Activated CD4-positive, alpha-beta T cell treated with anti-CD3 and anti-CD28 coated beads, Interleukin-2, amount 10 ng/mL, durations not matched to agents 24 days and 14 days (primary cell): Measurements from ENCODE around the gene INSL4. TPM values are rescaled to one million over a fixed set of nuclear protein-coding genes. Genes with fewer than 3 reads are reported as not detected.

Source experiments
- DNase-seq: peaks from one replicate; pipeline ENCODE4 v3.0.0; 2022
- H3K27ac Mint-ChIP-seq: one replicate; pipeline ENCODE4 v1.8.0; 2022; ENCODE audit warnings: mild to moderate bottlenecking, mixed read lengths
- H3K27me3 Mint-ChIP-seq: one replicate; pipeline ENCODE4 v1.8.0; 2022; ENCODE audit warnings: mixed read lengths
- H3K36me3 Mint-ChIP-seq: one replicate; pipeline ENCODE4 v1.8.0; 2022; ENCODE audit warnings: low read depth, mild to moderate bottlenecking, mixed read lengths
- H3K4me1 Mint-ChIP-seq: one replicate; pipeline ENCODE4 v1.8.0; 2021; ENCODE audit warnings: mixed read lengths
- H3K4me3 Mint-ChIP-seq: one replicate; pipeline ENCODE4 v1.8.0; 2022; ENCODE audit warnings: mild to moderate bottlenecking, moderate library complexity, mixed read lengths
- H3K9me3 Mint-ChIP-seq: one replicate; pipeline ENCODE4 v1.8.0; 2021; ENCODE audit warnings: mixed read lengths
- intact Hi-C: fragments of 100-400 bp; cut with micrococcal nuclease; formaldehyde crosslinking; loops from one replicate; pipeline ENCODE4 v1.15.1; 2023
- total RNA-seq: library from RNA; stranded (reverse); gene quantifications from 2 replicates; pipeline ENCODE4 v1.2.3, GENCODE V29; 2022

Gene INSL4
- total RNA-seq, result not detected in 2 replicates

DNA sequence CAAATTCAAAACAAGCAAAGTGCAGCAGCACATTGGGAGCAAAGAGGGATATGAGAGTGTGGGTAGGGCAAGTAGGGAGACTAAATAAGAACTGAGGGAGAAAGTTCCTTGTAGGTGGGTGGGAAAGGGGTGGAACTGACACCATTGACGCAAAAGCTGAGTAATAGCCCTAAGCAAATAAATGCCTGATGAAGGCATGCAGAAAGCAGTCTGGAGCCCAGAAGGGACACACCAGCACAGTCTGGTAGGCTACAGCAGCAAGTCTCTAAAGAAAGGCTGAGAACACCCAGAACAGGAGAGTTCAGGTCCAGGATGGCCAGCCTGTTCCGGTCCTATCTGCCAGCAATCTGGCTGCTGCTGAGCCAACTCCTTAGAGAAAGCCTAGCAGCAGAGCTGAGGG lies at the start of gene INSL4:
INSL4 (plus strand) TSS at position 208 of the 400 bp plus-strand sequence; CDS start at position 313, 105 bp downstream.
- DNase-seq, result no peak
- H3K27ac Mint-ChIP-seq, result no peak within 1 kb of the TSS
- peaks cover 29% of the 10 kb centered on the region for H3K27me3 Mint-ChIP-seq
- no peak within 1 kb of the TSS for H3K4me3 Mint-ChIP-seq
- no peaks in the 10 kb centered on the region for H3K4me1 Mint-ChIP-seq
- H3K9me3 Mint-ChIP-seq, result no peaks in the 10 kb centered on the region
- intact Hi-C loops, result no loop called here
- no peaks in the 10 kb centered on the region for H3K36me3 Mint-ChIP-seq

DNA sequence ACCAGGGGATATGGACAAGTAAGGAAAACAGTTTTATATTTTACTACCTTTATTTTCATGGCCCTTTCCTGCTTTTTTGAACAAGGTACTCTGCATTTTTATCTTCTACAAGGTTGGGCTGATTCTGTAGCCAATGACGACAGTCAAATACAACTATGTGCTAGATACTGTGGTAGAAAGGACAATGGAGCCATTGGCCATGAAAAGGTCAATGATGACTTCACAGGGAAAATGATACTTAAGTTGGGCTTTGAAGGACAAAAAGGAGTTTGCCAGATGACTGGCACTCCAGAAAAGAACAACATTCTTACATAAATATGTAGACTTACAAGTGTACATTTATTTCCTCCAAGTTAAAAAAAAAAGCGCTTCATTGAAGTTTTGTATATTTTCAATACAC lies 46.4 kb upstream of the INSL4 start:
- no peaks in the 10 kb centered on the region for H3K36me3 Mint-ChIP-seq
- H3K27me3 Mint-ChIP-seq, result peaks cover 1% of the 10 kb centered on the region
- peaks cover 17% of the 10 kb centered on the region for H3K4me1 Mint-ChIP-seq
- intact Hi-C loops, result loop anchor here (5.0 kb wide), 1 partner anchor 422 kb away; no protein-coding TSS in a partner anchor
- H3K27ac Mint-ChIP-seq, result no peak overlapping the region
- no peak overlapping the region for H3K4me3 Mint-ChIP-seq
- DNase-seq, result no peak
- peaks cover 3% of the 10 kb centered on the region for H3K9me3 Mint-ChIP-seq

DNA sequence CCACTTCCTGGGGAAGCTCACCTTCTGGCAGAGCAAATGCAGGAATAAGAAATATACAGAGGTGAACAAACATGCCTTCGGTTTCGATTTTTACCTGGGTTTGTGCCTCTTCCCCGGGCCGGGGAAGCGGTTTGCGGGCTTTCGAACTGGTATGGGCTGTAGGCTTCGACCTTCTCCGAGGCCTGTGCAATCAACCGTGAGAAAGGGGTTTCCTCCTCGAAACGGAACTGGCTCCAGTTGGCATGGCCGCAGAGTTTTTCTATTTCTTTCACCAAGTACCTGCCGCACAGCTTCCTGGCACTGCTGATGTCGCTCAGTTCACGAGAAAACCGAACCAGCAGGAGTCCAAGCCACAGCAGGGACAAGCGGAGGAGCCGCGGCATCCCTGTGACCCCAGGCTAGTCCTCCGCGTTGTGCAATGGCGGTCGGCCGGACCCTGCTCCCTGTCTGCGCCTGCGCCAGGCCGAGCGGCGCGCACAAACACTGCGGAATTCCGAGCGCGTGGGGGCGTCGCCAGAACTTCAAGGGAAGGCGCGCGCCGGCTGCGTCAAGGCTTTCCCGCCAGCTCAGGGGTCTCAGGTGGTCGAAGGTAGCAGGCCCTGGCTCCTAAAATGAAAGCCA lies 45.9 kb upstream of the INSL4 start, which contains the start of gene INSL6:
INSL6 (minus strand) TSS at position 420 of the 621 bp plus-strand sequence; CDS start at position 383, 37 bp downstream.
- no peaks in the 10 kb centered on the region for H3K36me3 Mint-ChIP-seq
- DNase-seq, result no peak
- peaks cover 17% of the 10 kb centered on the region for H3K4me1 Mint-ChIP-seq
- no peak within 1 kb of the TSS for H3K4me3 Mint-ChIP-seq
- H3K27ac Mint-ChIP-seq, result no peak within 1 kb of the TSS
- peaks cover 1% of the 10 kb centered on the region for H3K27me3 Mint-ChIP-seq
- peaks cover 3% of the 10 kb centered on the region for H3K9me3 Mint-ChIP-seq
- intact Hi-C loops, result loop anchor here (5.0 kb wide), 1 partner anchor 423 kb away; no protein-coding TSS in a partner anchor

DNA sequence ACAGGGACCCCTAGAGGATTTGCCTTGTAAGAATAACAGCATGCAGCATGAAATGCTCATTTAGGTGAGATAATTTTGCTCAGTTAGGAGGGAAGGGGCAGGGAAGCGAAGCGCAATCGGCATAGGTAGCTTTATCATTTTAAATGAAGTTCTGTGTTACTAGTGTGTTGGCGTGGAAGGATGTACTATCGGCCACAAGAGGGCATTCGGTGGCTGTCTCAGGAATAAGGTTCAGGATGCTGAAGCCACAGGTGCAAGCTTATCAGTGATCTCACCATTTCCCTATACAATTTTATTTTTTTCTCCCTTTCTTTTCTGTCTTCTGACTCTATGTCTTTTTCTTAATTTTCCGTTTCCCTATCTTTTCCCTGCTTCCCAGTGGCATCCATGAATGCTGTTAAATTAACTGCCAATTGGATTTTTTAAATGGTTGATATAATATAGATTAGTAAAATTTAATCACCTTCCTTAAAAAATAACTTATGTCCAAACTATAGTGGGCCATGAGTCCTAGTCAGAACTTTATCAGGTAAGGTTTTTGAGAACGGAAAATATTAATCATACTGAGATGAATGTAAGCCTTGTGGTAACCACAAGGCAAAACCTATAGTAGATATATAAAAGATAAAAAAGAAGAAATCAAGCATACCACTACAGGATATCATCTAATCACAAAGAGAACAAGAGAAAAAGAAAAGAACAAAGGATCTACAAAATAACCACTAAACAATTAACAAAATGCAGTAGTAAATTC lies 44.6 kb upstream of the INSL4 start:
- H3K9me3 Mint-ChIP-seq, result no peaks in the 10 kb centered on the region
- DNase-seq, result peak; percentile 87
- intact Hi-C loops, result loop anchor here (1.0 to 5.0 kb wide), 4 partner anchors 239 to 424 kb away; no protein-coding TSS in a partner anchor
- H3K4me3 Mint-ChIP-seq, result no peak overlapping the region
- peaks cover 17% of the 10 kb centered on the region for H3K4me1 Mint-ChIP-seq
- no peak overlapping the region for H3K27ac Mint-ChIP-seq
- H3K36me3 Mint-ChIP-seq, result no peaks in the 10 kb centered on the region
- H3K27me3 Mint-ChIP-seq, result peaks cover 1% of the 10 kb centered on the region

DNA sequence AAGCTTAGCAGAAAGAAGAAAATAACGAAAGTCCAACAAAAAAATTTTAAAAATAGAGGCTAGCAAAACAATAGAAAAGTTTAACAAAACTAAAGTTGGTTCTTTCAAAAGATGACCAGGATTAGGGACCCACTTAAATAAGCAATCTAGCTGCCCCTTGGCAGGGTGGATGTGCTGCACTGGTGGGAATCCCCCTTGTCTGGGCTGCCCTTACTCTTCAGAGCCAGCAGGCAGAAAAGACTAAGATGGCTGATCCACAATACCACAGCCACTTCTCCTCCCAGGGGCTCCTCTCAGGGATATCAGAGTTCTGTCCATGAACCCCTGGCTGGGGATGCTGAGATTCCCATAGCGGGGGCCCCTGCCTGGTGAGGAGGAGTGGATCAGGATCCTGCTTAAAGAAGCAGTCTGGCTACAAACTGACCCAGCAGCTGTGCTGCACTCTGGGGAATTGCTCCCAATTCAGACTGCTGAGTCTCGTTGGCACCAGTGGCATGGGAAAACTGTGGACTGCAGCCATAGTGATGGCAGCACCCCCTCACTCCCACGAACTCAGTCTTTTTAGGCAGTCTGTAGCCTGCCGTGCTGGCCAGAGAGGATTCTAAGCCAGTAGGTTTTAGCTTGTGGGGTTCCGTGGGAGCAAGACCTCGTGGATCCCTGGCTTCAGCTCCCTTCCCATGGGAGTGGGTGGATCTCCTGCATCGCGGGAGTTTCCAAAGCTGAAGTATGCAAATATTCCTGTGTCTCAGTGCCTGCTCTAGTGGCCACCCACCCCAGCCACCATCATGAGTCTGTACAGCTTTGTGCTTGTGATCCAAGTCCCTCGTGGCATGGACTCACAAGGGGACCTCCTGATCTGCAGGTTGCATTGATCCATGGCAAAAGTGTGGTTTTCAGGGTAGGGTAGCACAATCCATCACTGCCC lies 42.9 kb upstream of the INSL4 start:
- Mint-ChIP-seq H3K9me3 (no peaks in the 10 kb centered on the region), H3K27me3 (peaks cover 5% of the 10 kb centered on the region), H3K27ac (no peak overlapping the region), H3K36me3 (no peaks in the 10 kb centered on the region), H3K4me3 (no peak overlapping the region), H3K4me1 (peaks cover 14% of the 10 kb centered on the region)
- no peak for DNase-seq
- intact Hi-C loops, result loop anchor here (5.0 kb wide), 1 partner anchor 426 kb away; no protein-coding TSS in a partner anchor

DNA sequence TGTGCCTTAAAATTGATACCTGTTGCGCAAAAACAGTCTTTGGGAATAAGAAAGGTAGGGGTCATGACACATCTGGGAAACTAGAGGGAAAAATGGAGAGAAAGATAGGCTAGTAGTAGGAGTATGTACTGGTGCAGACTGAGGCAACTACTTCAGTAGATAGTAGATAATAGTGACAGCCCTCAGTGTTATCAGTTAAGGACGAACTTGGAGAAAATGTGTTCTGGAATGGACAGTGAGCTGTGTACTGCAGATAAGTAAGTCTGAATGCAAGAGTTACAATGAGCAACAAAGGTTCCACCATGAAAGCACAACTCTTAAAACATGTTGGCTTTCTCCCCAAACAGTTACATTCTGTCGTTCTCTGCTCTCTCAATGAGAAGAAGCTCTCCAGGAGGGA lies 39.2 kb upstream of the INSL4 start:
- Mint-ChIP-seq H3K27me3 (peaks cover 25% of the 10 kb centered on the region), H3K4me3 (no peak overlapping the region), H3K36me3 (no peaks in the 10 kb centered on the region), H3K4me1 (peaks cover 2% of the 10 kb centered on the region), H3K9me3 (no peaks in the 10 kb centered on the region), H3K27ac (no peak overlapping the region)
- DNase-seq, result peak; percentile 24
- intact Hi-C loops, result no loop called here

DNA sequence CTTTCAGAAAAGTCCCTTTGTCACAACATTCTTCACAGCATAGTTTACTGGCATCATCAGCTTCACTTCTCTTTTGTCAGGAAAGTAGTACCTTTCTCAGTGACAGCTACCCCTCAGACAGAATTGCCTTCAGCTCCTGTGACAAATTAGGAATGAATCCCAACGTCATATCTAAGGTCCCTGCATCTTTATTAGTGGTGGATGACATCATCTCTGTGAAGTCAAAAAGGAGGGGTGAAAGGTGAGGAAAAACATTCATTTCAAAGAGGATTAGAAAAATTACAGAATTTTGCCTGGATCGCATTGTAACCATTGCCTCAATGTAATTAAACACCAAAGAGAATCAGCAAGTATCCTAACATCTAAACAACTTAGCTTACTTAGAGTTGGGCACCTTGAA lies 37.9 kb upstream of the INSL4 start:
- peak; percentile 34 for DNase-seq
- Mint-ChIP-seq H3K36me3 (no peaks in the 10 kb centered on the region), H3K27ac (no peak overlapping the region), H3K27me3 (peaks cover 31% of the 10 kb centered on the region), H3K4me1 (no peaks in the 10 kb centered on the region), H3K9me3 (no peaks in the 10 kb centered on the region), H3K4me3 (no peak overlapping the region)
- intact Hi-C loops, result no loop called here

DNA sequence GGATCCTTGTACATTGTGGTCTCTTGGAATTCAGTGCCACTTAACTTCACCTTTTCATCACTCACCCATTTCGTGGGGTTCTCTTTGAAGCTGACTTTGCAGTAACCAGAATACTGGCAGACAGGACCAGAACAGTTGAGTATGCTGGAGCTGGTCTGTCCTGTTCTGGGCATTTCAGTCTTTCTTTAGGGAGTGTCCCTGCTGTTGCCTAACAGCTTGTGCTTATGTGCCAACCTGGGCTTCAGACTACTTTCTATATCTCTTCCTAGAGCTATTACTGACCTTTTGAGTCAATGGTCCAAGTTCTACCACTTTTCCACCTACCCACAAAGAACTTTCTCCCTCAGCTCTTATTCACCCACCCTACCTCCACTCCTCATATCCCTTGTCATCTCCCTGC lies 35.8 kb upstream of the INSL4 start:
- intact Hi-C loops, result no loop called here
- Mint-ChIP-seq H3K4me3 (no peak overlapping the region), H3K4me1 (no peaks in the 10 kb centered on the region), H3K9me3 (no peaks in the 10 kb centered on the region), H3K36me3 (no peaks in the 10 kb centered on the region), H3K27ac (no peak overlapping the region), H3K27me3 (peaks cover 29% of the 10 kb centered on the region)
- DNase-seq, result no peak

DNA sequence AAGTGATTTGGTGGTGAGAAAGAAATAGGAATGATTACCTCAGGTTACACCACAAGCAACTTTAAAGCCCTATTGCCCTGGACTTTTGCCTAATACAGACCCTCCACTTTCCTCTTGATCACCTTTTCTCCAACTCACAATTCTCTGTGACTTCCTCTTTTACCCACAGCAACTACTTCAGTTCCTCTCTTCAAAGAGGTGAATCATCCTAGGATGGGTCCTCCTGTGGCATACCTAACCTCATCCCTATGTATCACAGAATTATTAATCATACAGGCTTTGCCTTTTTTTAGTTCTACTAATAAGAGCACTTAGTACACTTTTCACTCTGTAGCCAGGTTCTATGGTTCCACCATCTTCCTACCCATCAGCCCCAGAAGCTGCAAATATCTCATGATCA lies 26.1 kb upstream of the INSL4 start:
- H3K4me3 Mint-ChIP-seq, result no peak overlapping the region
- no peak for DNase-seq
- peaks cover 14% of the 10 kb centered on the region for H3K9me3 Mint-ChIP-seq
- no peaks in the 10 kb centered on the region for H3K36me3 Mint-ChIP-seq
- intact Hi-C loops, result no loop called here
- H3K27ac Mint-ChIP-seq, result no peak overlapping the region
- peaks cover 4% of the 10 kb centered on the region for H3K27me3 Mint-ChIP-seq
- H3K4me1 Mint-ChIP-seq, result peaks cover 5% of the 10 kb centered on the region

DNA sequence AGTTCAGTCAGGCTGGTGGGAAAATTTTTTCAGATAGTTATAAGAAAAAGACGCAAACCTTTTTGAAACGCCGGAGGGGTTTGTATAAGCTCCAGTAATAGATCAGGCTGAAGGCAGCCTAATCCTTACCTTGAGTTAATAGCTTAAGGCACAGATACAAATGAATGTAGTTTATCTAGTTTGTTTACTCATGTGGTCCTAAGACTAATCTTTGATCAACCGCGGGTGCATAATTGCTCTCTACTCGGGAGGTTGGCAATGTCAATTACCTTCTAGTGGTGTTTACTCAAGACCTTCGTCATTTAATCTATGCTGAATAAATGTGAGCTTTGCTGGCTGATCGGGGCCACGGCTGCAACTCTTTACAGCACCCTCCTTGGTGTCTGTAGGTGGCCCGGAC lies 665 bp upstream of the INSL4 start:
- Mint-ChIP-seq H3K36me3 (no peaks in the 10 kb centered on the region), H3K4me3 (no peak overlapping the region), H3K9me3 (peaks cover 5% of the 10 kb centered on the region), H3K4me1 (no peaks in the 10 kb centered on the region), H3K27me3 (peaks cover 33% of the 10 kb centered on the region), H3K27ac (no peak overlapping the region)
- intact Hi-C loops, result no loop called here
- no peak for DNase-seq

DNA sequence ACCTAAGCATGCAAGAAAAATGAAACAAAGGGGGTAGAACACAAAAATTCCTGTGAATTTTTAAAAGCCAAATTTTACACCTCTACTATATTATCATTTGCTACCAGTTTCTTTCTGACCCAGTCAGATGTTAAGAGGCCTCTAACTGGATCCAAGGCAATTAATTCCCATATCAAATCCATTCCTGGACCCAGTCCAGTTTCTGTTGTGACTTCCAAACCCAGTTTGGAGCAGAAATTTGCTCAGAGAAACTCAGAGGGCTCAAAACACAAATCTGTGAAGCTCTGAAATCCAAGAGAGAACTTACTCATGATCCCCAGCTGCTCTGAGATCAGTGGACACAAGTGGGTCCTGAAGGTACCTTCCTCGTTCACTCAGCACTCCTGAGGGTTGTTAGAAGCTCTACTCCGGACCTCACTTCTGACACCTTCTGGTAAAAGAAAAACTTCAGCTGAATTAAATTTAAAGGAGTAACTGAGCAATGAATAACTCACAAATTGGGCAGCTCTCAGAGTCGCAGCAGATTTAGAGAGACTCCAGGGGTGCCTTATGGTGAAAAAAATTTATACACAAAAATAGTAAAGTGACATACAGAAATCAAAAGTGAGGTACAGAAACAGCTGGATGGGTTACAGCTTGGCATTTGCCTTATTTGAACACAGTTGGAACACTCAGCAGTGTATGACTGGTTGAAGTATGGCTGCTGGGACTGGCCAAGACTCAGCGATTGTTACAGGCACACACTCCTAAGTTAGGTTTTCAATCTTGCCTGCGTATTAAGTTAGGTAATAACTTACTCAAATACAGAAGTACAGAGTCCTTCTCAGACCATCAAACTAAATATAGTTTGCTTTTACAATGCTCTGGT lies 32.4 kb downstream of the INSL4 start:
- no peak overlapping the region for H3K4me3 Mint-ChIP-seq
- peaks cover 1% of the 10 kb centered on the region for H3K27me3 Mint-ChIP-seq
- no peak overlapping the region for H3K27ac Mint-ChIP-seq
- no peaks in the 10 kb centered on the region for H3K36me3 Mint-ChIP-seq
- H3K9me3 Mint-ChIP-seq, result no peaks in the 10 kb centered on the region
- intact Hi-C loops, result no loop called here
- DNase-seq, result no peak
- H3K4me1 Mint-ChIP-seq, result peaks cover 4% of the 10 kb centered on the region

DNA sequence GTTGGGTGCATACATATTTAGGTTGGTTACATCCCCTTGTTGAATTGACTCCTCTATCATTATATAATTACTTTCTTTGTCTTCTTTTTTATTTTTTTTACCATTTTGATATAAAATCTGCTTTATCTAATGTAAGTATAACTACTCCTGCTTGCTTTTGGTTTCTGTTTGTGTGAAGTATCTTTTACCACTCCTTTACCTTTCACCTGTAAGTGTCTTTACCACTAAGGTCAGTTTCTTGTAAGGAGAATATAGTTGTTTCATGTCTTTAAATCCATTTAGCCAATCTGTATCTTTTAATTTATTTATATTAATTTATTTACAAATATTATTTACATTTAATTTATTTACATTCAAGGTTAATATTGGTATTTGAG lies 33.0 kb downstream of the INSL4 start:
- intact Hi-C loops, result no loop called here
- Mint-ChIP-seq H3K27me3 (peaks cover 1% of the 10 kb centered on the region), H3K9me3 (no peaks in the 10 kb centered on the region), H3K27ac (no peak overlapping the region), H3K4me1 (peaks cover 4% of the 10 kb centered on the region), H3K4me3 (no peak overlapping the region), H3K36me3 (no peaks in the 10 kb centered on the region)
- no peak for DNase-seq

DNA sequence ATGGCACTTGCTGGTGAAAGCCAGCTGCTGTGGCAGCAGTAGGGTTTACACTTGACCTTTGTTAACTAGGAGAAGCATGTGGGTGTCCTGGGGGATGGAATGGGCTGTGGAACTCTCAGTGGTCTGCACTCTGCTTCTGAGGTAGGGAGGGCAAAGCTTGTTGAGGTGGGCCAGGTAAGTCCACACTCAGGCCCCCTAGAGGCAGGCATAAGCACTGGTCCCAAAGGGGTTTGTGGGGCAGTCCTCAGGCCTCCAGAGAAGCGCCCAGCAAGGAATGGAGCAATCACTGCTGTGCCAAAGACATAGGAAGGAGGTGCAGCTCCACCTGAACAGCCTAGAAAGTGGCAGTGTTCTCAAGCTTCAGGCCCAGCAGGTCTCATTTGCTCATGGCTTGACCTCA lies 34.7 kb downstream of the INSL4 start:
- intact Hi-C loops, result no loop called here
- Mint-ChIP-seq H3K27me3 (peaks cover 1% of the 10 kb centered on the region), H3K27ac (no peak overlapping the region), H3K4me1 (peaks cover 4% of the 10 kb centered on the region), H3K9me3 (no peaks in the 10 kb centered on the region), H3K4me3 (no peak overlapping the region), H3K36me3 (no peaks in the 10 kb centered on the region)
- DNase-seq, result no peak
